Measurements from ENCODE around the gene DLGAP1. TPM values are rescaled to one million over a fixed set of nuclear protein-coding genes. Genes with fewer than 3 reads are reported as not detected.

DLGAP1 gene
- total and polyA plus RNA-seq, 2 of the 8 experiments (the other 6 are each of a cell fraction or from before 2014, with no cell fraction given) = 11.8 to 16.9 TPM

DNA sequence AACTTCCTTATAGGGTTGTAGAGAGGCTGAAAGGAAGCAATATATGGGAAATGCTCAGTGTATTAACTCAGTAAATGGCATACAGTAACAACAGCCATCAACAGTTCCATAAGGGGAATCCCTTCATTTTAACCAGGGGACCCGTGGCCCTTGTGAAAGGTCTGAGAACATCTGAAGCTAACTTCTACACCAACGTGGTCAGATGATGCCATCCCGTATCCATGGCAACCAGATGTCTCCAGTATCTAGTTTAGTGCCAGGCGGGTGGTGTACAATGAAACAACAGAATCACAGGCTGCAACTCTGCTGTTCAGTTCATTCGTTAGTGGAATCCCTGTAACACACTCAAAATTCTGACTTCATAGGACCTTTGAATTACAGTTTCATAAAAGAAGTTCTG is 842.8 kb downstream of the DLGAP1 start:
- Histone ChIP-seq H4K8ac (ENCODE audit: extremely low read depth, insufficient read depth, low read length) (no peak overlapping the region), H3K27ac (ENCODE audit: low read depth, low read length) (no peak overlapping the region), H2BK12ac (ENCODE audit: low read depth, low read length) (no peak overlapping the region), H2BK5ac (ENCODE audit: low read depth, low read length) (no peak overlapping the region), H3K14ac (ENCODE audit: insufficient read length) (no peak overlapping the region), H3K23me2 (ENCODE audit: low read depth, low read length) (no peaks in the 10 kb centered on the region), H3K18ac (ENCODE audit: extremely low read depth, low read length) (no peak overlapping the region), H2AFZ (ENCODE audit: low read length) (no peak overlapping the region), H3K4me1 (replicated peaks in 1 of 4; ENCODE audit: control insufficient read depth in 3 of 4, insufficient read depth in 4 of 4, low read length in 3 of 4) (peaks cover 0 to 11% (median 5%) of the 10 kb centered on the region in 4 experiments; a peak in 6 of 7 replicates), H2BK15ac (ENCODE audit: low read length) (no peak overlapping the region), H3K56ac (replicated peaks; ENCODE audit: insufficient read length, low read depth, low read length) (no peak overlapping the region), H3K4me3 (ENCODE audit: extremely low read depth in 1 of 4, insufficient read depth in 2 of 4, low read depth in 3 of 4, low read length in 4 of 4) (no peak overlapping the region), H3K4me2 (ENCODE audit: insufficient read depth in 1 of 2, low read depth in 2 of 2, low read length in 2 of 2) (no peak overlapping the region), H3K9me3 (ENCODE audit: insufficient read depth in 2 of 2, low read depth in 1 of 2, low read length in 1 of 2) (no peaks in the 10 kb centered on the region), H3K79me1 (ENCODE audit: low read depth, low read length) (no peaks in the 10 kb centered on the region), H4K20me1 (replicated peaks in 1 of 2; ENCODE audit: control insufficient read depth in 1 of 2, insufficient read depth in 2 of 2, low read length in 2 of 2) (no peaks in the 10 kb centered on the region), H2AK5ac (ENCODE audit: low read depth, low read length) (no peak overlapping the region), H2BK120ac (replicated peaks; ENCODE audit: low read depth, low read length) (no peak overlapping the region), H3K9ac (replicated peaks in 1 of 4; ENCODE audit: extremely low read depth in 1 of 4, low read depth in 3 of 4, low read length in 3 of 4) (no peak overlapping the region), H3K23ac (ENCODE audit: insufficient read length) (no peak overlapping the region), H3K27me3 (replicated peaks in 1 of 4; ENCODE audit: control insufficient read depth in 3 of 4, extremely low read depth in 1 of 4, insufficient read depth in 3 of 4, low read length in 3 of 4) (no peaks in the 10 kb centered on the region), H4K5ac (ENCODE audit: insufficient read length, low read depth, low read length) (no peak overlapping the region), H3K4ac (replicated peaks; ENCODE audit: insufficient read length, low read depth, low read length) (no peak overlapping the region), H2BK20ac (ENCODE audit: low read length) (no peak overlapping the region), H3K79me2 (ENCODE audit: control insufficient read depth in 1 of 2, insufficient read depth in 2 of 2, low read length in 2 of 2) (peaks cover 0 to 9% of the 10 kb centered on the region in 2 experiments; a peak in 3 of 4 replicates), H3K36me3 (ENCODE audit: control insufficient read depth in 2 of 4, insufficient read depth in 4 of 4, low read length in 3 of 4) (peaks cover 0 to 17% (median 5%) of the 10 kb centered on the region in 4 experiments; a peak in 4 of 8 replicates), H4K91ac (replicated peaks; ENCODE audit: insufficient read length, low read length) (no peak overlapping the region)
- TF ChIP-seq POLR2A (IDR thresholded peaks at IDR 0.05; ENCODE audit: control extremely low read depth in 1 of 2, low read depth in 2 of 2, low read length in 2 of 2) (peak in 1 of 2 experiments; percentile 34; a peak in 1 of 3 replicates), FOSL1 (IDR thresholded peaks at IDR 0.05; ENCODE audit: insufficient read depth, low read depth, low read length) (no peak)
- no peak for FAIRE-seq
- DNase-seq (ENCODE audit: low read depth in 1 of 2, low spot score in 2 of 2) = no peak
- CTCF ChIA-PET (ENCODE audit: partially characterized antibody) = interaction anchor here (0.7 to 1.8 kb wide), 3 partner anchors 47 to 135 kb away, joined by 3 to 5 read pairs (median 3); no protein-coding TSS in a partner anchor
- WGBS, 2 experiments (ENCODE audit: extremely low coverage in 1 of 2, insufficient coverage in 1 of 2, insufficient read length in 1 of 2, insufficient replicate concordance in 2 of 2, low coverage in 1 of 2, low lambda C conversion rate in 2 of 2, missing lambda C conversion rate in 1 of 2) = 86% methylated on average over 5 of the region's 5 CpGs; no CpG with 5 or more reads in 1 of the 2 experiments
- POLR2A ChIA-PET (ENCODE audit: partially characterized antibody) = interaction anchor here (0.5 to 4.3 kb wide), 7 partner anchors 10 to 317 kb away, joined by 3 to 38 read pairs (median 3); no protein-coding TSS in a partner anchor
